Measurements from ENCODE around the gene PCDH9. TPM values are rescaled to one million over a fixed set of nuclear protein-coding genes. Genes with fewer than 3 reads are reported as not detected.

Gene PCDH9
- total RNA-seq, 1 donor from 2014 or later = 20.2 TPM

DNA sequence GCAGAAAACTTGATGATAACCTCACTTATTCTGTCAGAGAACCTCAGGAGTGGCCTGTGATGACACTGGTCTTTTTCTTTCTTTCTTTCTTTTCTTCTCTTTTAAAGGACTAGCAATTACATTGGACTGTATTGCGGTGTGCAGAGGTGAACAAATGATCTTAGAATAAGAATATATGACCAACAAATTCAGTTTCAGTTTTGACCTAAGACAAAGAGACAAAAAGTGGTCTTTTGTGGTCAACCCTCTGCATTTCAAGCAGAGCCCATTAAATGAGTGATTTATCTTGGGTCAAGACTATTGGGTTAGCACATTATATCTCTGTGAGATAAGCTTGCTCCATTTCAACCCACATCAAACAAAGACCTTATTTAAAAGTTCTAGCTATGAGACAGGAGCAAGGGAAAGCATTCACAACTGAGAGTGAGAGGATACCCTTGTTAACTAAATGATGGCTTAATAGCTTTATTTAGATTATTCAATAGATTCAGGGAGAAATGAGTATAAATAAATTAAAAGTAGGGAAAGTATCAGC lies 644.4 kb downstream of the PCDH9 start:
- Mint-ChIP-seq H3K27ac (no peak overlapping the region), H3K27me3 (peaks cover 15% of the 10 kb centered on the region), H3K4me1 (ENCODE audit: unreplicated experiment) (peaks cover 11% of the 10 kb centered on the region), H3K36me3 (no peaks in the 10 kb centered on the region), H3K9me3 (peaks cover 4% of the 10 kb centered on the region), H3K4me3 (no peak overlapping the region)
- TF ChIP-seq, protein P1, sequence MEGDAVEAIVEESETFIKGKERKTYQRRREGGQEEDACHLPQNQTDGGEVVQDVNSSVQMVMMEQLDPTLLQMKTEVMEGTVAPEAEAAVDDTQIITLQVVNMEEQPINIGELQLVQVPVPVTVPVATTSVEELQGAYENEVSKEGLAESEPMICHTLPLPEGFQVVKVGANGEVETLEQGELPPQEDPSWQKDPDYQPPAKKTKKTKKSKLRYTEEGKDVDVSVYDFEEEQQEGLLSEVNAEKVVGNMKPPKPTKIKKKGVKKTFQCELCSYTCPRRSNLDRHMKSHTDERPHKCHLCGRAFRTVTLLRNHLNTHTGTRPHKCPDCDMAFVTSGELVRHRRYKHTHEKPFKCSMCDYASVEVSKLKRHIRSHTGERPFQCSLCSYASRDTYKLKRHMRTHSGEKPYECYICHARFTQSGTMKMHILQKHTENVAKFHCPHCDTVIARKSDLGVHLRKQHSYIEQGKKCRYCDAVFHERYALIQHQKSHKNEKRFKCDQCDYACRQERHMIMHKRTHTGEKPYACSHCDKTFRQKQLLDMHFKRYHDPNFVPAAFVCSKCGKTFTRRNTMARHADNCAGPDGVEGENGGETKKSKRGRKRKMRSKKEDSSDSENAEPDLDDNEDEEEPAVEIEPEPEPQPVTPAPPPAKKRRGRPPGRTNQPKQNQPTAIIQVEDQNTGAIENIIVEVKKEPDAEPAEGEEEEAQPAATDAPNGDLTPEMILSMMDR (conservative IDR thresholded peaks at IDR 0.05) = no peak
- DNase-seq (ENCODE audit: extremely low spot score, unreplicated experiment) = no peak

DNA sequence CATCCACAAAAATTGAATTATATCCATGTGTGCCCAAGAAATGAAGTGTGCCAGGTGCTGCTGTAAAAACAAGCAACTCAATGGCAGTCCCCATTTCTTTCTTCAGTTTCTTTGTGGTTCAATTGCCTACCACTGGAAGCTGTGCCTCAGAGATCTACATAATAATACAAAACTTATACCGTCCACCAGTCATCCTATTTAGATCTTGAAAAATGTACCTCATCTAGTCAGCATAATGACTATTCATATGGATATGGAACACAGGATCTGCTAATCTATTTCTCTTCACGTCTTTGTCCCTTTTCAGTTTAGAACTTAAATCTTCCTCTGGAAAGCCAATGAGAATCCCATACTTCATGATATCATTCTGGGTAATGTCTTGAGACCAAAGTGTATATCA lies 648.5 kb downstream of the PCDH9 start:
- TF ChIP-seq, protein P1 (conservative IDR thresholded peaks at IDR 0.05) = no peak
- Mint-ChIP-seq H3K9me3 (peaks cover 4% of the 10 kb centered on the region), H3K4me1 (ENCODE audit: unreplicated experiment) (peaks cover 4% of the 10 kb centered on the region), H3K36me3 (no peaks in the 10 kb centered on the region), H3K27me3 (peaks cover 15% of the 10 kb centered on the region), H3K27ac (no peak overlapping the region), H3K4me3 (no peak overlapping the region)
- DNase-seq (ENCODE audit: extremely low spot score, unreplicated experiment) = no peak

DNA sequence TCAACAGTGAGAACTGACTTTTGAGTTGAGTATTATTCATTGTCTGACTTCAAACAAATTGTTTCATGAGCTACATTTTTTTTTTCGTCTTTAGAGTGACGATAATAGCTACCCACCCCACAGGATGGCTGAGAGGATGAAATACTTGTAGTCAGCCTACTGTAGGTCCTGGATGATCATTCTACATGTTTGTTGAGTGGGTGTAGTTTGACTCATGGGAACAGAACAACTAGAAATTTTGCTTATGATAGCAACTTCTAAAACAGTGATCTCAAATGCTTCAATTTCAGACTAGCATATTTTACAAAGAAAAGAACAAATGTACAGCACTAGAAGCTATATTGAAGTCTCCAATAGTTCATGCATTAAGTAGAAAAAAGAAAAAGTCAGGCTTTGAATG lies 651.8 kb downstream of the PCDH9 start:
- Mint-ChIP-seq H3K4me3 (no peak overlapping the region), H3K4me1 (ENCODE audit: unreplicated experiment) (no peaks in the 10 kb centered on the region), H3K27ac (no peak overlapping the region), H3K9me3 (no peaks in the 10 kb centered on the region), H3K36me3 (no peaks in the 10 kb centered on the region), H3K27me3 (peaks cover 9% of the 10 kb centered on the region)
- TF ChIP-seq, protein P1 (conservative IDR thresholded peaks at IDR 0.05) = no peak
- no peak for DNase-seq (ENCODE audit: extremely low spot score, unreplicated experiment)

DNA sequence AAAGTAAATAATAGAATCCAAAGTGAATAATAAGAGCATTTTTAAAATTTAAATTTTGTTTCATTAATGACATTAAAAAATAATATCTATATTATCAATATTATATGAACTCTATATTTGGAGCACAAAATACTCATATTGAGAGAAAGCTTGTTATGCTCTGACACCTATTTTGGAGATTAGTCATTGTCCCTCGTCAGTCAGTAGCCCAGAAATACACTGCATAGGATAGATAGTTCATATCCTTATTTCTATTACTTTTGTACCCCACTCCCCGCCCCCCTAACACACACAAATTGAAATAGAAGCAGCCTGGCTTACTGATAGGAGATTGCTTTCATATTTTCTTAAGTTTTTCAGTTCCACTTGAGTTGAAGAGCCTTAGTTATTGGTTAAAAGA lies 652.8 kb downstream of the PCDH9 start:
- no peak overlapping the region for H3K27ac Mint-ChIP-seq
- H3K27me3 Mint-ChIP-seq = peaks cover 9% of the 10 kb centered on the region
- no peaks in the 10 kb centered on the region for H3K4me1 Mint-ChIP-seq (ENCODE audit: unreplicated experiment)
- H3K9me3 Mint-ChIP-seq = no peaks in the 10 kb centered on the region
- DNase-seq (ENCODE audit: extremely low spot score, unreplicated experiment) = no peak
- peaks cover 1% of the 10 kb centered on the region for H3K36me3 Mint-ChIP-seq
- TF ChIP-seq, protein P1 (conservative IDR thresholded peaks at IDR 0.05) = no peak
- H3K4me3 Mint-ChIP-seq = no peak overlapping the region

DNA sequence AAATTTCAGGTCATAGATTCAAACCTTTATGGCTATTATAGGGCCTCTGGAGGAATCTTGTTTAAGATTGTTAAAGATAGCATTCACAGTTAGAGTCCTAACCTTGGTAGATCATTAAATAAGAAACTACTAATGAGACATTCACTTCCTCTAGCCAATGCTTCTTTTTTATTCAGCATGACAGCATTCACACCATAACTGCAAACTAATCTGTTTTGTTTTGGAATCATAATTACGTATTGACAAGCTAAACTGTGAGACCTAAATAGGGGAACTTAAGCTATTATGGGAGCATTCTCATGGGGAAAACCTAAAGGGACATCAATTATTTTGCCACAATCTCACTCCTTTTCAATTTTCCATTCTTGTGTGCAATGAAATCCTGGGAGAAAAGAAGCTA lies 653.8 kb downstream of the PCDH9 start:
- no peaks in the 10 kb centered on the region for H3K4me1 Mint-ChIP-seq (ENCODE audit: unreplicated experiment)
- peaks cover 2% of the 10 kb centered on the region for H3K27me3 Mint-ChIP-seq
- no peaks in the 10 kb centered on the region for H3K9me3 Mint-ChIP-seq

More for the DNA sequence above, 653.8 kb downstream of the PCDH9 start:
- no peak for DNase-seq (ENCODE audit: extremely low spot score, unreplicated experiment)
- Mint-ChIP-seq H3K36me3 (peaks cover 4% of the 10 kb centered on the region), H3K27ac (no peak overlapping the region), H3K4me3 (no peak overlapping the region)
- TF ChIP-seq, protein P1 (conservative IDR thresholded peaks at IDR 0.05) = no peak

Data from type B pancreatic cell (in vitro differentiated cells).